ENCODE results near the gene CNPPD1. TPM values are rescaled to one million over a fixed set of nuclear protein-coding genes. Genes with fewer than 3 reads are reported as not detected.
"Not testable (repeated sequence)": the region's sequence is repeated elsewhere in the genome, so short reads cannot be mapped to it uniquely, and the experiment has no call there.

CNPPD1 gene
- total RNA-seq, 1 donor from 2014 or later = 67.6 TPM

GRCh38 chr2:219210196-219210885 lies 33.6 kb upstream of the CNPPD1 start:
- intact Hi-C loops (cut with DNase I) = no loop called here
- no peak for DNase-seq (ENCODE audit: low spot score)

GRCh38 chr2:219209236-219210195 lies 32.8 kb upstream of the CNPPD1 start:
- intact Hi-C loops (cut with DNase I) = no loop called here
- DNase-seq (ENCODE audit: low spot score) = no peak

GRCh38 chr2:219207884-219208740 lies 31.4 kb upstream of the CNPPD1 start:
- intact Hi-C loops (cut with DNase I) = loop anchor here (2.0 kb wide), 1 partner anchor 31 kb away; the partner anchor contains the start of gene CNPPD1
- DNase-seq (ENCODE audit: low spot score) = no peak

GRCh38 chr2:219207134-219207883 lies 30.6 kb upstream of the CNPPD1 start:
- intact Hi-C loops (cut with DNase I) = loop anchor here (2.0 kb wide), 1 partner anchor 31 kb away; the partner anchor contains the start of gene CNPPD1
- DNase-seq (ENCODE audit: low spot score) = no peak

GRCh38 chr2:219206328-219207133 lies 29.8 kb upstream of the CNPPD1 start, which contains the start of gene ZFAND2B:
ZFAND2B (plus strand) TSS chr2:219206782; CDS start chr2:219206988, 206 bp downstream.
- intact Hi-C loops (cut with DNase I) = loop anchor here (1.0 to 2.0 kb wide), 3 partner anchors 30 to 46 kb away; partner anchors contain the start of genes CNPPD1, GLB1L, NHEJ1 and STK16
- DNase-seq (ENCODE audit: low spot score) = peak; percentile 98

GRCh38 chr2:219205981-219206327 lies 29.2 kb upstream of the CNPPD1 start:
- intact Hi-C loops (cut with DNase I) = loop anchor here (1.0 to 2.0 kb wide), 3 partner anchors 29 to 46 kb away; partner anchors contain the start of genes CNPPD1, GLB1L, NHEJ1 and STK16
- DNase-seq (ENCODE audit: low spot score) = no peak

- intact Hi-C loops (cut with DNase I) = no loop called here
Observed at GRCh38 chr2:219205165-219205538, 28.4 kb upstream of the CNPPD1 start.

GRCh38 chr2:219204425-219205164 lies 27.9 kb upstream of the CNPPD1 start:
- intact Hi-C loops (cut with DNase I) = no loop called here
- DNase-seq (ENCODE audit: low spot score) = no peak

More at GRCh38 chr2:219205165-219205538, 28.4 kb upstream of the CNPPD1 start:
- no peak for DNase-seq (ENCODE audit: low spot score)

GRCh38 chr2:219201331-219201730 lies 24.6 kb upstream of the CNPPD1 start:
- intact Hi-C loops (cut with DNase I); DNase-seq (ENCODE audit: low spot score): not testable (repeated sequence)

- intact Hi-C loops (cut with DNase I); DNase-seq (ENCODE audit: low spot score): not testable (repeated sequence)
Observed at GRCh38 chr2:219200502-219201326, 24.0 kb upstream of the CNPPD1 start.

- intact Hi-C loops (cut with DNase I) = no loop called here
- DNase-seq (ENCODE audit: low spot score) = no peak
Observed at GRCh38 chr2:219199470-219200211, 22.9 kb upstream of the CNPPD1 start.

- DNase-seq (ENCODE audit: low spot score) = no peak
- intact Hi-C loops (cut with DNase I) = no loop called here
Observed at GRCh38 chr2:219198974-219199373, 22.2 kb upstream of the CNPPD1 start.

GRCh38 chr2:219197388-219197787 lies 20.7 kb upstream of the CNPPD1 start:
- DNase-seq (ENCODE audit: low spot score) = no peak
- intact Hi-C loops (cut with DNase I) = no loop called here

GRCh38 chr2:219186754-219187456 lies 10.2 kb upstream of the CNPPD1 start:
- intact Hi-C loops (cut with DNase I) = no loop called here

GRCh38 chr2:219184121-219184520 lies 7.4 kb upstream of the CNPPD1 start:
- no peak for DNase-seq (ENCODE audit: low spot score)
- intact Hi-C loops (cut with DNase I) = no loop called here

More at GRCh38 chr2:219186754-219187456, 10.2 kb upstream of the CNPPD1 start:
- no peak for DNase-seq (ENCODE audit: low spot score)

Data from cardiac septum (tissue), 1 donor.